ENCODE results near the gene ACOX1.

ACOX1 gene

GRCh38 chr17:76008208-76008607, 29.2 kb upstream of the ACOX1 start:
- DNase-seq: no peak

DNA sequence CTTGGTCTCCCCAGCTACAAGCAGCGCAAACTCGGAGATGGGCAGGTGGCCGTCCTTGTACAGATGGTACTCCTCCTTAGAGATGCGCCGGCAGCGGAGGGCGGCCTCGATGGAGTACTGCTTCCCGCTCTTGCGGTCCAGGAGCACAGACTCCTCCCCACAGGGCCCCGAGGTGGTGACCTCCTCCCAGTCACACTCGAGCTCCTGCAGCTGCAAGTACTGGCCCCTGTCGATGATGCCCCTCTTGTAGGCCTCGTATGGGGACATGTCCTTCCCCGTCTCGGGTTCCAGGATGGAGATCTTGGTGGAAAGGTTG, 28.8 kb upstream of the ACOX1 start:
- no peak for DNase-seq

GRCh38 chr17:76007131-76007849, 28.3 kb upstream of the ACOX1 start:
- no peak for DNase-seq

DNA sequence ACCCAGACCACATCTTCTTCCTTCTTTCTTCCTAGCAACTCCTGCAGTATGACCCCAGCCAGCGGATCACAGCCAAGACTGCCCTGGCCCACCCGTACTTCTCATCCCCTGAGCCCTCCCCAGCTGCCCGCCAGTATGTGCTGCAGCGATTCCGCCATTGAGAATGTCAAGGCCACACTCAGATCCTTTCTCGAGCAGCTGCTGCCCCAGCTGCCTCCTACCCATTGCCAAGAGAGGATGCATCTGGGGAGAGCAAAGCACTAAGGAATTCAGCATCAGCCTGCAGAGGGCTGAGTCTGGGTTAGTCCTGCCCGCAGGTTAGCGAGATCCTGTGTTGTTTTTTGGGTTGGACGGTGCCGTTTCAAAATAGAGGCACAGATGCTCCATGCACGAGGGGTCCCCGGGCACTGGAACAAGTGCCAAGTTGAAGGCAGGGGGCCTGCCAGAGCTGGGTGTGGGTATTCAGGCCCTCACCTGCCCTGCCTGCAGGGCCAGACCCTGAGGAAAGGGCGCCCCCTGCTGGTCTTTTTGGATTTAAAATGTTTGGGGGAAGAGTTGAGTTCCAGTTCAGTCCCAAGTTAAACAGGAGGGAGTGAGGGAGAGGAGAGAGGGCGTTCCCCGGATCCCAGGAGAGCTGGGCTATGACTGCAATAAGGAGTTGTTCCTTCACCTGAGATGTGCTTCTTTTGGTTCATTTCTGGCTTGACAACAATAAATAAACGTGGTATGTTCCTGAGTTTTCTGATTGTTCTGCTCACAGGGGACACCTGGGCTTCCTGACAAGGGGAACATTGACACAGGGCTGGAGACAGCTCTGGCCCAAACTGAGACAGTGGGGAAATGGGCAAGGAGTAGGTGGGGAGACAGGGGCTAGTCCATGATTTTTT, 26.5 kb upstream of the ACOX1 start:
- peak; percentile 1 to 68 for DNase-seq

DNA sequence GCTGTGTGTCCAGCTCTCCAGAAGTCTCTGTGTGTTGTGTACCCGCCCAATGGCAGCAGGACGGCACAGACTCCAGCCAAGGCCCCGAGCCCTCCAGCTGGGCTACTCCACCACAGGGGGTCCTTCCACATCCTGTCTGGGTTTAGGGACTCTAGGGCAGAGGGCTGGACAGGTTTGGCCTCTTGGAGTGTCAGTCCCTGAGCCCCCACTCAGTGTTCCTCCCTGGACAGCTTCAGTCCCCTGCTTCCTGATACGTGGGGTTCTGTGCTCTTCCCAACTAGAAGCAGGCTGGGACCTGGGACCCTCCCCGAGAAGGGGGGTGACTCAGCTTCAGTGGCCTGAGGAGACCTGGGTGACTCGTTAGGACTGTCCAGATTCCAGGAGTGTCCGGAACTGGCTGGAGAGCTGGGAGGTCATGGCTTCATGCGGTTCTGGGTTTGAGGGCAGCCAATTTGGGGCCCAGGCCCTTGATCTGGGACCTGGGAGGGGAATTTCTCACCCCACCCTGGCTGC, 25.8 kb upstream of the ACOX1 start:
- DNase-seq: no peak

GRCh38 chr17:76003915-76004314, 24.9 kb upstream of the ACOX1 start:
- DNase-seq: no peak

- no peak for DNase-seq
Observed at GRCh38 chr17:76002100-76002499, 23.1 kb upstream of the ACOX1 start.

GRCh38 chr17:76000755-76001521, 22.0 kb upstream of the ACOX1 start, which contains the start of gene CDK3:
TSS of gene CDK3 (plus strand) at chr17:76000855. CDS start at chr17:76001426, 571 bp downstream.
- no peak for DNase-seq

- no peak for DNase-seq
Observed at GRCh38 chr17:76000016-76000754, 21.2 kb upstream of the ACOX1 start.

DNA sequence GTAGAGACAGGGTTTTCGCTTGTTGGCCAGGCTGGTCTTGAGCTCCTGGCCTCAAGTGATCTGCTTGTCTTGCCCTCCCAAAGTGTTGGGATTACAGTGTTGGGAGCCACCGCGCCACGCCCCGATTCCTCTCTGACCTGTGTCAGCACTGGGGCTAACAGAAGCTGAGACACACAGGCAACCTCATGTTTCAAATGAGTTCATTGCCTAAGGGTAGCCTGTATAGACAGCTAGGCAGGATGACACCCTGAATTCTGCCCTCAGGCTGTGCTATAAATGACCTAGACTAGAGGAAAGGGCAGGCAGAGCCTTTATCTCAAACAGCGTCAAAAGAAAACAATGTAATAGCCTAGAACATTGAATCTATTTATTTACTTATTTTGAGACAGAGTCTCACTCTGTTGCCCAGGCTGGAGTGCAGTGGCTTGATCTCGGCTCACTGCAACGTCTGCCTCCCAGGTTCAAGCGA, 19.4 kb upstream of the ACOX1 start:
- no peak for DNase-seq

DNA sequence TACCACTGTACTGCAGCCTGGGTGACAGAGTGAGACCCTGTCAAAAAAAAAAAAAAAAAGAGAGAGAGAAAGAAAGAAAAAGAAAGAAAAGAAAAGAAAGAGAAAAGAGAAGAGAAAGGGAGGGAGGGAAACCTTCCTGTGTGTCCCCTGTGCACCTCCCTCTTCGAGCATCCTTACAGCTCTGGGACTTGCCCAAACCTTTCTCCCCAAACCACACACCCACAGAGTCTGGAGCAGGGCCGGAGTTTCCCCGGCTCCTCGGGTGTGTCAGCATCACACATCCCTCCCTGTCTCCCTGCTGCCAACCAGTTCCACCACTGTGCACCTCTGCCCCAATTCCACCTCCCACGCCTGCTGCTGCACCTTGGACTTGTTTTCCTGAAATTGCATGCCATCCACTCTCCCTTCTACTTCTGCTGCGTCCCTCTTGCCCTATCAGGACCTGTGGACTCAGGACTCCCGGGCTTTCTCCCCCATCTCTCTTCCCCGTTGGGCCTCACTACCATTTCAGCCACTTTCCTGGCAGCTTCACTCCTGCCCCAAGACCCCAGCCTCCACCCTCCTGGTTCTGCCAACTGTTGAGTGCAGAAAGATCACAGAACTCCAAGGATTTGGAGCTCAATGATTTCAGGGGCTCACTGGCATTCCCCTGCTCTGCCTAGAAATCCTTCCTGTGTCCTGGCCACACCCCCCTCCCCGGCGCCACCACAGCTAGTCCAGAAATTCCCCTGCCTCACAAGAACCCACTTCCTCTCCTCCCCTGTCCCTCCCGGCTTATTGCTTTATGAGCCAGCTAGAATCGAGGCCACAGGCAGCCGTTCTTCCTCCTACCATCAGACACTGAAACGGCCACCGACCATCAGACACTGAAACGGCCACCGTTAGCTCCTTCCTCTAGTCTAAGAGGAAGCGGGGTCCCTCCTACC, 18.0 kb upstream of the ACOX1 start:
- peak in 1 of 2 donors; percentile 22 for DNase-seq

DNA sequence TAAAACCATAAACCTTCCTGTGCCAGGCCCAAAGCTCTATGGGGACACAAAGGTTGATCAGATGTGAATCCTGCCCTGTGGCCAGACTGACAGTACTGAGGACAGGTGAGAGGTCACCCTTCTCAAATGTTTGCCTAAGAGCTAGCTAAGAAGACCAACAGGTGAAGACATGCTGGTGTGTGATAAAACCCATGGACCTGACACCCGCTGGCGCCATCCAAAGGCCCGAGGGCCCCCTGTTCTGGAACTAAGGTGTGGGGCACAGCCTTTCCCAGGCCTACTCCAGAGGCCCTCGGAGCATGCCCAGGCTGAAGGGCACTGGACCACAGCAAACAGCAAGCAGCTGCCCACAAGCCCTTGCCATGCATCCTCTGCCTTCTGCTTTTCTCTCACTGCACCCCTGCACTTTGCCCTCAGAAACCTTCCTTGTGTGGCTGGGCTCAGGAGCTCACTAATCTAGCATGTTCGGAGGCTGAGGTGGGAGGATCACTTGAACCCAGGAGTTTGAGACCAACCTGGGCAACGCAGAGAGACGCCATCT, 16.5 kb upstream of the ACOX1 start:
- DNase-seq: no peak

- DNase-seq: no peak
Observed at GRCh38 chr17:75994802-75995370, 15.9 kb upstream of the ACOX1 start.

GRCh38 chr17:75991396-75991795, 12.4 kb upstream of the ACOX1 start:
- DNase-seq: no peak

- no peak for DNase-seq
Observed at GRCh38 chr17:75987041-75987440, 8.1 kb upstream of the ACOX1 start.

GRCh38 chr17:75985986-75986385, 7.0 kb upstream of the ACOX1 start:
- DNase-seq: no peak

- no peak for DNase-seq
Observed at GRCh38 chr17:75983501-75984181, 4.7 kb upstream of the ACOX1 start.

DNA sequence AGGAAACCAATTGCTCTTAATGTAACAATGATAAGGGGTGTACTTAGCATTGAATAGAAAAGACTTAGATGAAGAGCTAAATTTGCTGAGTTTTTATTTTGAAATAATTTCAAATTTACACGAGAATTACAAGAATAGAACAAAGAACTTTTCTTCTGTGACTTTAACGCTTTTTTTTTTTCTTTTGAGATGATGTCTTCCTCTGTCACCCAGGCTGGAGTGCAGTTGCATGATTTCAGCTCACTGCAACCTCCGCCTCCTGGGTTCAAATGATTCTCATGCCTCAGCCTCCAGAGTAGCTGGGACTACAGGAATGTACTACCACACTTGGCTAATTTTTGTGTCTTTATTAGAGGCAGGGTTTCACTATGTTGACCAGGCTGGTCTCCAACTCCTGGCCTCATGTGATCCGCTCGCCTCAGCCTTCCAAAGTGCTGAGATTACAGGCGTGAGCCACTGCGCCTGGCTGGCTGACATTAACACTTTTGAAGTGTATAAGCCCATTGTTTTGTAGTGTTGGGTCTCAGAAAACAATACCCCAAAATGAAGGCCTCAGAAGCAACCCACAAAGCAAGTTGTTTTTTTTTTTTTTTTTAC, 2.2 kb upstream of the ACOX1 start:
- no peak for DNase-seq

Measured in hippocampal formation (tissue), 2 donors.